Measurements from ENCODE around the gene MAP3K2.
A peak's percentile ranks its signal among the peaks of the same experiment; 100 is the strongest.

The MAP3K2 gene

GRCh38 chr2:127405255-127405610, 17.5 kb upstream of the MAP3K2 start:
- DNase-seq: no peak

- no peak for DNase-seq
Observed at GRCh38 chr2:127404466-127405254, 16.9 kb upstream of the MAP3K2 start.

GRCh38 chr2:127403460-127403859, 15.7 kb upstream of the MAP3K2 start:
- no peak for DNase-seq

- DNase-seq: no peak
Observed at GRCh38 chr2:127401757-127402695, 14.3 kb upstream of the MAP3K2 start.

- DNase-seq: peak; percentile 49
Observed at GRCh38 chr2:127400897-127401756, 13.4 kb upstream of the MAP3K2 start.

GRCh38 chr2:127400533-127400896, 12.7 kb upstream of the MAP3K2 start:
- no peak for DNase-seq

- DNase-seq: peak; percentile 79
Observed at GRCh38 chr2:127398239-127398590, 10.4 kb upstream of the MAP3K2 start.

GRCh38 chr2:127397568-127398238, 9.9 kb upstream of the MAP3K2 start:
- no peak for DNase-seq

GRCh38 chr2:127394492-127394891, 6.7 kb upstream of the MAP3K2 start:
- DNase-seq: no peak

GRCh38 chr2:127392828-127393578, 5.2 kb upstream of the MAP3K2 start:
- DNase-seq: no peak

GRCh38 chr2:127392133-127392827, 4.5 kb upstream of the MAP3K2 start:
- DNase-seq: no peak

GRCh38 chr2:127389778-127390435, 2.1 kb upstream of the MAP3K2 start:
- no peak for DNase-seq

GRCh38 chr2:127388423-127389164, 819 bp upstream of the MAP3K2 start:
- no peak for DNase-seq

- peak; percentile 47 for DNase-seq
Observed at GRCh38 chr2:127386764-127387654, 766 bp downstream of the MAP3K2 start.

GRCh38 chr2:127386246-127386645, 1.5 kb downstream of the MAP3K2 start:
- DNase-seq: no peak

- DNase-seq: no peak
Observed at GRCh38 chr2:127384529-127384928, 3.2 kb downstream of the MAP3K2 start.

- DNase-seq: no peak
Observed at GRCh38 chr2:127382831-127383230, 4.9 kb downstream of the MAP3K2 start.

- no peak for DNase-seq
Observed at GRCh38 chr2:127381762-127382161, 6.0 kb downstream of the MAP3K2 start.
